KMS-11 (cell line): ENCODE results near the gene SORCS2.
"Not testable (repeated sequence)": the region's sequence is repeated elsewhere in the genome, so short reads cannot be mapped to it uniquely, and the experiment has no call there.

Source experiments
- H2AFZ ChIP-seq: fragments of 200-600 bp; sonication (generic); 2 replicates; pipeline ENCODE4 v1.6.1; 2016; ENCODE audit warnings: antibody characterized with exemption, mixed run types, low read depth
- H3K27ac ChIP-seq: fragments of 200-600 bp; sonication (generic); 2 replicates; pipeline ENCODE4 v1.6.1; 2016; ENCODE audit warnings: mild to moderate bottlenecking, mixed run types
- H3K27me3 ChIP-seq: fragments of 200-600 bp; sonication (generic); 2 replicates; pipeline ENCODE4 v1.6.1; 2017; ENCODE audit warnings: mild to moderate bottlenecking, low read depth, mixed run types, moderate library complexity; ENCODE audit not compliant: insufficient read depth
- H3K36me3 ChIP-seq: fragments of 200-600 bp; sonication (generic); 2 replicates; pipeline ENCODE4 v1.6.1; 2017; ENCODE audit warnings: mild to moderate bottlenecking, mixed run types; ENCODE audit not compliant: insufficient read depth
- H3K4me1 ChIP-seq: fragments of 200-600 bp; sonication (generic); 2 replicates; pipeline ENCODE4 v1.6.1; 2016; ENCODE audit warnings: mild to moderate bottlenecking, low read depth, mixed run types; ENCODE audit not compliant: poor library complexity, severe bottlenecking
- H3K4me2 ChIP-seq: fragments of 200-600 bp; sonication (generic); 2 replicates; pipeline ENCODE4 v1.7.0; 2016; ENCODE audit warnings: mild to moderate bottlenecking, mixed run types
- H3K4me3 ChIP-seq: fragments of 200-600 bp; sonication (generic); IDR thresholded peaks from 2 replicates; pipeline ENCODE4 v1.6.1; 2017; ENCODE audit warnings: low read depth, low read length, mixed read lengths; ENCODE audit not compliant: insufficient read depth
- H3K79me2 ChIP-seq: fragments of 200-600 bp; sonication (generic); 2 replicates; pipeline ENCODE4 v1.6.1; 2016; ENCODE audit warnings: low read depth, mixed run types; ENCODE audit not compliant: insufficient read depth
- H3K9ac ChIP-seq: fragments of 200-600 bp; sonication (generic); 2 replicates; pipeline ENCODE4 v1.6.1; 2016; ENCODE audit warnings: mild to moderate bottlenecking, mixed run types
- H4K20me1 ChIP-seq: fragments of 200-600 bp; sonication (generic); 2 replicates; pipeline ENCODE4 v1.6.1; 2016; ENCODE audit warnings: mild to moderate bottlenecking, mixed run types; ENCODE audit not compliant: insufficient read depth
- CTCF ChIP-seq: fragments of 200-600 bp; sonication (generic); conservative IDR thresholded peaks from 2 replicates; pipeline ENCODE4 v1.6.1; 2017; ENCODE audit warnings: low read depth, mild to moderate bottlenecking, antibody characterized with exemption, low read length, moderate library complexity, mixed read lengths

Gene SORCS2

DNA sequence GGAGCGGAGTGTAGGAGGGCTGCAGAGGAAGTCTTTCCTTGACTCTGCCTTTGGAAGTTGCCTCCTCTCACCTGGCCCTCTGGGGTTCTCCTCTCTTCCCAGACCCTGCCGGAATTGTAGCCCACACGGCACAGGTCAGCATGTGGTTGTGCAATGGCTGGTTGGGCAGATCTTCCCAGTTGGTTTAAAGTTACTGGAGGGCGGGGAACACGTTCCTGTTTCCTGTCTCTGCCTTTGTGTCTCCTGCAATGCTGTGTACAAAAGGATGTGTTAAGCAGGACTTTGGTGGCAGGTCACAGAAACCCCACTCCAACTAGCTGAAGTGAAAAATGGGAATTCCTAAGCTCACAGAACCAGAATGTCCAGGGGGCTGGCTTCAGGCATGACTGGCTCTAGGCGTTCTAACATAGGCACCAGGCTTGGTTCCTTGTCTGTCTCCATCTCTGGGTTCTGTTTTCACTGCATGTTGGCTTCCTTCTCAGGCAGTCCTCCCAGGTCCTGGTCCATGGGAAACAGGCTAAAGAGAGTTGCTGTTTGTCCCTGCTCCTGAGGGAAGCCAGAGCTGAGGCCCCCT, 19.9 kb downstream of the SORCS2 start:
- H3K4me2 ChIP-seq: no peak overlapping the region
- no peaks in the 10 kb centered on the region for H3K36me3 ChIP-seq
- TF ChIP-seq CTCF: no peak

GRCh38 chr4:7212921-7213320, 20.6 kb downstream of the SORCS2 start:
- TF ChIP-seq CTCF: no peak
- Histone ChIP-seq H3K9ac (no peak overlapping the region), H3K79me2 (no peaks in the 10 kb centered on the region), H3K4me1 (no peaks in the 10 kb centered on the region), H3K36me3 (no peaks in the 10 kb centered on the region), H2AFZ (no peak overlapping the region), H3K27me3 (peaks cover 10% of the 10 kb centered on the region), H4K20me1 (no peaks in the 10 kb centered on the region), H3K4me3 (no peak overlapping the region), H3K4me2 (no peak overlapping the region), H3K27ac (no peak overlapping the region)

More for the DNA sequence above, 19.9 kb downstream of the SORCS2 start:
- Histone ChIP-seq H3K4me1 (no peaks in the 10 kb centered on the region), H4K20me1 (no peaks in the 10 kb centered on the region), H3K27ac (no peak overlapping the region), H2AFZ (no peak overlapping the region), H3K4me3 (no peak overlapping the region), H3K9ac (no peak overlapping the region), H3K79me2 (no peaks in the 10 kb centered on the region), H3K27me3 (peaks cover 5% of the 10 kb centered on the region; the same call in 1 of the 2 replicates)

DNA sequence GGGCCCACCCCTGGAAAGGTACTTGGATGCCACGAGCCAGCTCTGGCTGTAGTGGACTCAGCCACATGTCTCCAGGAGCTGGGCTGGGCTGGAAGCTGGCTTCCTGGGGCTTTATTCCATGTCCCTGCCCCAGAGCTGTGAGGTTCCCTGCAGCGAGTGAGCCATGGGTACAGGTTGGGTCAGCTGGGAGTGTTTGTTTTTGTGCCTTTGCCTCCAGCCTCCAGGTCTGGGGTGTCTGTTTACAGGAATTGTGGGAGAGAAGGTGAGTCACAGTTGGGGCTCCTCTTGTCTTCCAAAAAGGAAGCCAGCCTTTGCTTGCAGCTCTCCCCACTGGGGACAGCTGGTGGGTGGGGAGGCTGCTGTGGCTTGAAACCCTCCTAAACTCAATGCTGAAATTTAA, 21.5 kb downstream of the SORCS2 start:
- Histone ChIP-seq H3K79me2 (no peaks in the 10 kb centered on the region), H2AFZ (no peak overlapping the region), H3K27me3 (peaks cover 15% of the 10 kb centered on the region), H3K9ac (no peak overlapping the region), H3K4me3 (no peak overlapping the region), H3K4me1 (no peaks in the 10 kb centered on the region), H4K20me1 (no peaks in the 10 kb centered on the region), H3K4me2 (no peak overlapping the region), H3K36me3 (no peaks in the 10 kb centered on the region), H3K27ac (no peak overlapping the region)
- TF ChIP-seq CTCF: no peak

GRCh38 chr4:7214359-7214758, 22.0 kb downstream of the SORCS2 start:
- no peaks in the 10 kb centered on the region for H3K79me2 ChIP-seq
- H3K9ac ChIP-seq: no peak overlapping the region
- H3K27ac ChIP-seq: no peak overlapping the region
- H3K4me2 ChIP-seq: no peak overlapping the region
- no peak overlapping the region for H3K4me3 ChIP-seq
- H2AFZ ChIP-seq: no peak overlapping the region
- H3K36me3 ChIP-seq: no peaks in the 10 kb centered on the region
- no peak for TF ChIP-seq CTCF
- H3K4me1 ChIP-seq: no peaks in the 10 kb centered on the region
- H4K20me1 ChIP-seq: no peaks in the 10 kb centered on the region
- H3K27me3 ChIP-seq: peaks cover 14% of the 10 kb centered on the region

GRCh38 chr4:7215187-7215586, 22.8 kb downstream of the SORCS2 start:
- H3K4me2 ChIP-seq, H3K79me2 ChIP-seq, H2AFZ ChIP-seq, H3K36me3 ChIP-seq, H3K27ac ChIP-seq, H3K9ac ChIP-seq, H3K4me1 ChIP-seq, H3K4me3 ChIP-seq, H3K27me3 ChIP-seq, H4K20me1 ChIP-seq: not testable (repeated sequence)
